ENCODE results near the gene LPP.

DNA sequence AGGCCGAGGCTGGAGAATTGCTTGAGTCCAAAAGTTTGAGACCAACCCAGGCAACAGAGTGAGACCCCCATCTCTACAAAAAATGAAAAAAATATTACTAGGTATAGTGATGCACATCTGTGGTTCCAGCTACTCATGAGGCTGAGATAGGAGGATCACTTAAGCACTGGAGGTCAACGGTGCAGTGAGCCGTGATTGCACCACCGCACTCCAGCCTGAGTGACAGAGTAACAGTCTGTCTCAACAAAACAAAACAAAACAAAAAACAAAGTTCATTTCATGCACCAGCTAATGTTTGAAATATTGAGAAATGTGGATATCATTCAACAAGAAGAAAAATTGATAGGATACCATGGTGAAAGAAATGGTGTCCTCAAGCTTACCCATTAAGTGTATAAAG lies 567.4 kb downstream of the LPP start:
- TF ChIP-seq, protein P1, sequence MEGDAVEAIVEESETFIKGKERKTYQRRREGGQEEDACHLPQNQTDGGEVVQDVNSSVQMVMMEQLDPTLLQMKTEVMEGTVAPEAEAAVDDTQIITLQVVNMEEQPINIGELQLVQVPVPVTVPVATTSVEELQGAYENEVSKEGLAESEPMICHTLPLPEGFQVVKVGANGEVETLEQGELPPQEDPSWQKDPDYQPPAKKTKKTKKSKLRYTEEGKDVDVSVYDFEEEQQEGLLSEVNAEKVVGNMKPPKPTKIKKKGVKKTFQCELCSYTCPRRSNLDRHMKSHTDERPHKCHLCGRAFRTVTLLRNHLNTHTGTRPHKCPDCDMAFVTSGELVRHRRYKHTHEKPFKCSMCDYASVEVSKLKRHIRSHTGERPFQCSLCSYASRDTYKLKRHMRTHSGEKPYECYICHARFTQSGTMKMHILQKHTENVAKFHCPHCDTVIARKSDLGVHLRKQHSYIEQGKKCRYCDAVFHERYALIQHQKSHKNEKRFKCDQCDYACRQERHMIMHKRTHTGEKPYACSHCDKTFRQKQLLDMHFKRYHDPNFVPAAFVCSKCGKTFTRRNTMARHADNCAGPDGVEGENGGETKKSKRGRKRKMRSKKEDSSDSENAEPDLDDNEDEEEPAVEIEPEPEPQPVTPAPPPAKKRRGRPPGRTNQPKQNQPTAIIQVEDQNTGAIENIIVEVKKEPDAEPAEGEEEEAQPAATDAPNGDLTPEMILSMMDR (IDR thresholded peaks at IDR 0.05; ENCODE audit: low read depth, low read length, poor library complexity, severe bottlenecking), result no peak
- TF ChIP-seq EZH2phosphoT487 (IDR thresholded peaks at IDR 0.05; ENCODE audit: borderline replicate concordance, low read length), result no peak
